Epithelial cell of proximal tubule (primary cell): ENCODE data around the gene FGD6. TPM values are rescaled to one million over a fixed set of nuclear protein-coding genes. Genes with fewer than 3 reads are reported as not detected.

Experiments used
- DNase-seq: peaks from one replicate; pipeline ENCODE4 v3.0.0-alpha.2; 2011; ENCODE audit warnings: low read depth
- H3K4me3 ChIP-seq: 2 replicates; pipeline ENCODE4 v1.5.1; 2011; ENCODE audit warnings: low read depth, mild to moderate bottlenecking, low read length
- total RNA-seq: library from RNA; depleted of rRNA; stranded (reverse); fragments of >200 nt; gene quantifications from 2 replicates; pipeline ENCODE4 v1.2.3, GENCODE V29; 2015
- TF ChIP-seq, protein P1 (sequence below): conservative IDR thresholded peaks from 2 replicates; pipeline ENCODE4 v1.5.1; 2012; ENCODE audit warnings: low read depth, mild to moderate bottlenecking, low read length

FGD6 gene
- total RNA-seq = 21.6 and 32.2 TPM in 2 replicates

DNA sequence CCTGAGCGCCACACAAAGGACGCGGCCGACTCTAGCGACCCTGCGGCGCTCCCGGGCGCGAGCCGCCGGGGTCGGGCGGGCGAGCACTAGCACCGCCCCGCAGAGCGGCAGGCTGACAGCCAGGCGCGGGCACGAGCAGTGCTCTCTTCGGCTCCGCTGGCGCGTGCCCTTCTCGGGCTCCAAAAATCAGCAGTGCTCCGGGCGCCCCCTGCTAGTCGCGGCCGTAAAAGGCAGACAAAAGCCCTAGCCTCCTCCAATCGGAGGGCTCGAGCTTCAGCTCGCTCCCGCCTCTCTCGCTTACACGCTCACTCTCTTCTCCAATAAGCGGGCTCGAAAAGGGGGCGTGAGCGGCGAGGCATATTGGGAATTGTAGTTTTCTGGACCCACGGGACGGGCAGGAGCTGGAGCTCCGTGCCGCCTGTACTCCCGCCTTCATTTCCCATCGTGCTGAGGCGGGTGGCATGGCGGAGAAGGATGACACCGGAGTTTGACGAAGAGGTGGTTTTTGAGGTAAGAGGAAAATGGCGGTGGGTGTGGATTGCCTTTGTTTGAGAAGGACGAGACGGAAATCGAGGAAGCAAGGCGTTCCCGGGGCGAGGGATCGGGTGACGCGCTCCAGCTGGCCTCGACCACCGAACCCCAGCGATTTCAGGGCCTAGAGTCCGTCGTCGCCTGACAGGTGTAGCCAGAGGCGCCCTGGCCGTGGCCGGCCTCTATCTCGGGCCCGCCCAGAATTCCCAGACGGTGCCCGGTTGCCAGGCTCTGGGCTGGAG is at the start of gene FGD6, which contains the start of gene VEZT:
FGD6 (minus strand) TSS at position 91 of the 773 bp plus-strand sequence. CDS start 227 bp downstream, outside the sequence.
VEZT (plus strand) TSS at position 431 of the 773 bp plus-strand sequence; CDS start at position 475, 44 bp downstream.
- TF ChIP-seq, protein P1, sequence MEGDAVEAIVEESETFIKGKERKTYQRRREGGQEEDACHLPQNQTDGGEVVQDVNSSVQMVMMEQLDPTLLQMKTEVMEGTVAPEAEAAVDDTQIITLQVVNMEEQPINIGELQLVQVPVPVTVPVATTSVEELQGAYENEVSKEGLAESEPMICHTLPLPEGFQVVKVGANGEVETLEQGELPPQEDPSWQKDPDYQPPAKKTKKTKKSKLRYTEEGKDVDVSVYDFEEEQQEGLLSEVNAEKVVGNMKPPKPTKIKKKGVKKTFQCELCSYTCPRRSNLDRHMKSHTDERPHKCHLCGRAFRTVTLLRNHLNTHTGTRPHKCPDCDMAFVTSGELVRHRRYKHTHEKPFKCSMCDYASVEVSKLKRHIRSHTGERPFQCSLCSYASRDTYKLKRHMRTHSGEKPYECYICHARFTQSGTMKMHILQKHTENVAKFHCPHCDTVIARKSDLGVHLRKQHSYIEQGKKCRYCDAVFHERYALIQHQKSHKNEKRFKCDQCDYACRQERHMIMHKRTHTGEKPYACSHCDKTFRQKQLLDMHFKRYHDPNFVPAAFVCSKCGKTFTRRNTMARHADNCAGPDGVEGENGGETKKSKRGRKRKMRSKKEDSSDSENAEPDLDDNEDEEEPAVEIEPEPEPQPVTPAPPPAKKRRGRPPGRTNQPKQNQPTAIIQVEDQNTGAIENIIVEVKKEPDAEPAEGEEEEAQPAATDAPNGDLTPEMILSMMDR = peak; percentile 58
- DNase-seq = peak; percentile 90

DNA sequence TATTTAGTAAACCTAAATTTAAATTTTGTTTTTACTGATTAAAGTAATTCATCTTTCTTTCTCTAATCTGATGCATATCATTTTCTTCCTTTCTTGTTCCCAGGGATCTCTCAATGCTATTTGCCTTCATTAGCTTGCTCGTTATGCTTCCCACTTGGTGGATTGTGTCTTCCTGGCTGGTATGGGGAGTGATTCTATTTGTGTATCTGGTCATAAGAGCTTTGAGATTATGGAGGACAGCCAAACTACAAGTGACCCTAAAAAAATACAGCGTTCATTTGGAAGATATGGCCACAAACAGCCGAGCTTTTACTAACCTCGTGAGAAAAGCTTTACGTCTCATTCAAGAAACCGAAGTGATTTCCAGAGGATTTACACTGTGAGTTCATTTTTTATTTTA is 49.0 kb upstream of the FGD6 start:
- TF ChIP-seq, protein P1 = no peak
- no peak for DNase-seq
- H3K4me3 ChIP-seq = no peak overlapping the region

More for the DNA sequence above, at the start of gene FGD6, which contains the start of gene VEZT:
- peak within 1 kb of the TSS; percentile 91 for H3K4me3 ChIP-seq

DNA sequence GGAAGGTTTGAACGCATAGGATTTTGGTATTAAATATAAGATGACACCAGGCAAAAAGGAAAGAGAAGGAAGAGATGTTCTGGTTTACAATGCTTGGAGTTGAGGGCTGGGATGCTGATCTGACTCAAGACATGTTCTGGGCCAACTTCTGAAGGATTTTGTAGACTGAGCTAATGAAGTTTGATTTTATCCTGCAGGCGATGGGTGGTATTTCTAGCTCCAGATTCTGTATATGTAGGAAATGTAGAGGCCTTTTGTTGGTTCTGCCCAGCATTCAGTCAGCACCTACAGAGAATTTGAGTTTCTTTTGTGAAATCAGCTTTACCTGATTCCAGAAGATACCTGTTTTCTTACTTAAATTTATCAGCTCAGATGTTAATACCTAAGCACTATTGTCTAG is 48.5 kb upstream of the FGD6 start:
- no peak for DNase-seq
- TF ChIP-seq, protein P1 = no peak
- no peak overlapping the region for H3K4me3 ChIP-seq

GRCh38 chr12:95262808-95263207 is 45.5 kb upstream of the FGD6 start:
- DNase-seq = no peak
- TF ChIP-seq, protein P1 = no peak
- no peak overlapping the region for H3K4me3 ChIP-seq

GRCh38 chr12:95261109-95261508 is 43.8 kb upstream of the FGD6 start:
- TF ChIP-seq, protein P1 = no peak
- DNase-seq = no peak
- no peak overlapping the region for H3K4me3 ChIP-seq

DNA sequence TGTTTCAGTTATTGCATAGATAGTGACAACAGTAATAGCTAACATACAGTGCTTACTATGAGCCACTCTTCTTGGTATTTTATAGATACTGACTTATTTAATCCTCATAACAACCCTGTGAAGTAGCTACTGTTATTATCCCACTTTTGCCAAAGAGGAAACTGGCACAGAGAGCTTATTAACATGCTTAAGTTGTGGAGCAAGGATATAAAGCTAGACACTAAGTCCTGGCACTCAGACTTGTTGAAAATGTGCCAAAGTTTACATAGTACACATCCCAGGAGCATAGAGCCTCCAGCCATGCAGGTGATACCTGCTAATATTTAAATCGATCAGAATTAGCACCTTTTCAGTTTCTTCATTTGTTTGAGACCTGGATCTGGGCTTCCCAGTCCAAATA is 42.1 kb upstream of the FGD6 start:
- DNase-seq = no peak
- TF ChIP-seq, protein P1 = no peak
- no peak overlapping the region for H3K4me3 ChIP-seq

GRCh38 chr12:95258803-95259202 is 41.5 kb upstream of the FGD6 start:
- no peak for DNase-seq
- no peak overlapping the region for H3K4me3 ChIP-seq
- TF ChIP-seq, protein P1 = no peak
